Memory B cell (primary cell): ENCODE measurements around the gene CAB39.
A peak's percentile ranks its signal among the peaks of the same experiment; 100 is the strongest.

Experiments
- ATAC-seq: fragments of 150-1000 bp; cut with Tn5 transposase; 2 replicates; pipeline ENCODE4 v1.10.0; 2021; ENCODE audit warnings: low read depth, mild to moderate bottlenecking, moderate library complexity
- DNase-seq, 2 donors: peaks; one replicate each; pipeline ENCODE4 v3.0.0; 2022; ENCODE audit warnings: low spot score in 2 of 2
- H3K27ac Mint-ChIP-seq: one replicate; pipeline ENCODE4 v1.8.0; 2022; ENCODE audit warnings: mild to moderate bottlenecking, moderate library complexity, mixed read lengths
- H3K27me3 Mint-ChIP-seq: one replicate; pipeline ENCODE4 v1.8.0; 2022; ENCODE audit warnings: mixed read lengths
- H3K36me3 Mint-ChIP-seq: one replicate; pipeline ENCODE4 v1.8.0; 2022; ENCODE audit warnings: mild to moderate bottlenecking, mixed read lengths
- H3K4me1 Mint-ChIP-seq: one replicate; pipeline ENCODE4 v1.8.0; 2022; ENCODE audit warnings: mixed read lengths
- H3K4me3 Mint-ChIP-seq: one replicate; pipeline ENCODE4 v1.8.0; 2022; ENCODE audit warnings: mild to moderate bottlenecking, moderate library complexity, mixed read lengths
- H3K9me3 Mint-ChIP-seq: one replicate; pipeline ENCODE4 v1.8.0; 2022; ENCODE audit warnings: mixed read lengths

Gene CAB39

GRCh38 chr2:230824406-230824978 lies 111.8 kb downstream of the CAB39 start:
- Mint-ChIP-seq H3K27ac (no peak overlapping the region), H3K27me3 (peaks cover 18% of the 10 kb centered on the region), H3K9me3 (no peaks in the 10 kb centered on the region), H3K36me3 (peaks cover 6% of the 10 kb centered on the region), H3K4me1 (peaks cover 7% of the 10 kb centered on the region), H3K4me3 (no peak overlapping the region)
- ATAC-seq = peak; percentile 84
- peak; percentile 58 to 75 for DNase-seq

DNA sequence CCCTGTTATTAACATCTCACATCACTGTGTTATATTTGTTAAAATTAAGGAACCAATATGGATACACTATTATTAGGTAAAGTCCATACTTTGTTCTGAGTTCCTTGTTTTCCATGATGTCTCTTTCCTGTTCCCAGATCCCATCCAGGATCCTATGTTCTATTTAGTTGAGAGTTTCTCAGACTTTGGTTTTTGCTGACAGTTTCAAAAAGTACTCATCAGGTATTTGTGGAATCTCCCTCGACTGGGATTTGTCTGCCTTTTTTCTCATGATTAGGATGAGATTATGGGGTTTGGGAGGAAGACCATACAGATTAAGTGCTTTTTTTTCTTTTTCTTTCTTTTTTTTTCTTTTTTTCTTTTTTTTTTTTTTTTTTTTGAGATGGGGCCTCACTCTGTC lies 112.7 kb downstream of the CAB39 start:
- DNase-seq = no peak
- Mint-ChIP-seq H3K36me3 (peaks cover 5% of the 10 kb centered on the region), H3K4me1 (peaks cover 7% of the 10 kb centered on the region), H3K27me3 (peaks cover 18% of the 10 kb centered on the region), H3K27ac (no peak overlapping the region), H3K9me3 (no peaks in the 10 kb centered on the region), H3K4me3 (no peak overlapping the region)
- no peak for ATAC-seq

DNA sequence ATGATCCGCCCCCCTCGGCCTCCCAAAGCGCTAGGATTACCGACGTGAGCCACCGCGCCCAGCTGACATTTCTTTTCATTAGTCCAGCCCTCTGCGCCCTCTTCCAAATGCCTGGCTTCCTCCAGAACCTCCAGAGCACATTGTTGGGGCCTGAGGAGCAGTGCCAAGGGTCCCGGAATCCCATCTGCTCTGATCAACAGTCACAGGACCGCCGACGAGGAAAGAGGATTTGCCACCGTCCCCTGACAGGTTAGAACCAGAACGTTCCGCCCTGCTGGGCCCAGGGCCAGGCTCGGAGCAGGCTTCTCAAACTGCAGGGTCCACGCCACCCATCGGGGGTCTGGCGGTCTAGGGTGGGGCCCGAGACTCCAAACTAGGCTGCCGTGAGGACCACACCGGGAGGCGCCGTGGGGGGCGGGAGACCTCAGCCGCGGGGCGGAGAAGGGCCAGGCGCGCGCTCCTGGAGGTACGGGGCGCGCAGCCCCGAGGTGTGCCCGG lies 115.2 kb downstream of the CAB39 start:
- Mint-ChIP-seq H3K4me1 (peaks cover 7% of the 10 kb centered on the region), H3K27ac (no peak overlapping the region), H3K4me3 (peak overlapping the region; percentile 51), H3K27me3 (peaks cover 18% of the 10 kb centered on the region), H3K36me3 (peaks cover 2% of the 10 kb centered on the region), H3K9me3 (no peaks in the 10 kb centered on the region)
- DNase-seq (no peak), ATAC-seq (no peak)

DNA sequence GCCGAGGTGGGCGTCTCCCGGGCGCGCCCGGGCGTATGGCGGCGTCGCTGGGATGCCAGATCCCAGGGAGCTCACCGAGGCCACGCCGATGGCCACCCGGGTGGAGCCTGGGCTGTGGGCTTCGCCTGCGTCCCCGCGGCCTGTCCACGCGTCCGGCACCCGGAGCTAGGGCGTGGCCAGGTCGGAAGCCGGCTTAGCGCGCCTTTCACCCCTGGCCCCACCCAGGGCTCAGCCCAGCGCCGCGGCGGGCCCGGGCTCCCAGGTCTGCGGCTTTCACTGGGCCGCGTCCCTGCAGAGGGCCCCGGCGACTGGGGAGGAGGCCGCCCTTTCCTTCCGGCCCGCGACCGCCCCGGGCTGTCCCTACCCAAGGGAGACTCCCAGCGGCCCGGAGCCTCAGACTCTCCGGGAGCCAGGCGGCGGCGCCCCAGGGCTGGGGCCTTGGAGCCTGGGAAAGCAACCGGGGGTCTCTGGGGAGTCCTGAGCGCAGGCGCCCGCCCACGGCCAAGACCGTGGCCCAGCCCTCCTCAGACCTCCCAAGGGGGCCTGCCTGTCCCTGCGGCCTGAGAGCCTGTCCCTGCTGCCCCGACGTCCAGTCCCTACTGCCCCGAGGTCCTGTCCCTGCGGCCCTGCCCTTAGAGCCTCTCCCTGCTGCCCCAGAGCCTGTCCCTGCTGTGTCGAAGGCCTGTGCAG lies 115.8 kb downstream of the CAB39 start:
- Mint-ChIP-seq H3K4me1 (peaks cover 7% of the 10 kb centered on the region), H3K27ac (no peak overlapping the region), H3K27me3 (peaks cover 18% of the 10 kb centered on the region), H3K36me3 (peaks cover 2% of the 10 kb centered on the region), H3K4me3 (peak overlapping the region; percentile 74), H3K9me3 (no peaks in the 10 kb centered on the region)
- DNase-seq = no peak
- peak; percentile 58 for ATAC-seq

DNA sequence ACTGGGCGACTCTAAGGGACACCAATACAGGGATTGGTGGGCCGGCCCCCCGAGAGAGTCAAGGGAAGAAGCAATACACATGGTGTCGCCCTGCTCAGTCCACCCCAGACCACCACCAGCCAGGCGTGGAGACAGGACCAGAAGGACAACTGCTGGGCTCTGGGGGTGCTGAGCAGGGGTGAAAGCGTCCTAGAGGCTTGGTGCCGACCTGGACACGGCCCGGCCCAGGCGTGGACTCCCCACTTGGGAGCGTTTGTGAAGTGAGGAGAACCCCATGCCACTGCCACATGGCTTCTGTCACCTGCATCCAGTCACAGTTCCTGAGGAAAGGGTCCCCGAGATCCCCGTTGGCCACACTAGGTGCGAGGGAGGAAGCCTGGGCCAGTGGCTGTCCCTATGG lies 116.7 kb downstream of the CAB39 start:
- peak overlapping the region; percentile 74 for H3K4me3 Mint-ChIP-seq
- DNase-seq (no peak), ATAC-seq (no peak)
- H3K27ac Mint-ChIP-seq = no peak overlapping the region
- no peaks in the 10 kb centered on the region for H3K9me3 Mint-ChIP-seq
- H3K27me3 Mint-ChIP-seq = peaks cover 18% of the 10 kb centered on the region
- peaks cover 7% of the 10 kb centered on the region for H3K4me1 Mint-ChIP-seq
- H3K36me3 Mint-ChIP-seq = peaks cover 2% of the 10 kb centered on the region

DNA sequence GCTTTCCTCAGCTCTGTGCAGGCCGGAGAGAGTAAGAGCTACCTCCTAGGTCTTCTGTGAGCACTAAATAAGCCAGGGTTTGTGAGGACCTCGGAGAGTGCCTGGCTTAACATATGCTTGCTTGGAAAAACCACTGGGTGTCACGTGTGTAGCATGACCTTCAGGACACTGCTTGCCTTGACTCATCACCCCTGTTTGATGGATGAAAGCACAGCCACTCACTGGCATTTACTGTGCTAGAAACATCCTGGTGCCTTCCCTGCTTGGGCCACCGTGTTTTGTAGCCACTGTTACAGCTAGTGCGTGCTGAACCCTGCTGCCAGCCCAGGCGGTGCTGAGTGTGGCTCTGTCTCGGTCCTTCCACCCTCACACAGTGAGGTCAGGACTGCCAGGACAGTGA lies 117.3 kb downstream of the CAB39 start:
- no peaks in the 10 kb centered on the region for H3K9me3 Mint-ChIP-seq
- ATAC-seq = no peak
- no peak for DNase-seq
- peaks cover 3% of the 10 kb centered on the region for H3K4me1 Mint-ChIP-seq
- peaks cover 2% of the 10 kb centered on the region for H3K36me3 Mint-ChIP-seq
- H3K27ac Mint-ChIP-seq = no peak overlapping the region
- H3K4me3 Mint-ChIP-seq = no peak overlapping the region
- peaks cover 16% of the 10 kb centered on the region for H3K27me3 Mint-ChIP-seq

DNA sequence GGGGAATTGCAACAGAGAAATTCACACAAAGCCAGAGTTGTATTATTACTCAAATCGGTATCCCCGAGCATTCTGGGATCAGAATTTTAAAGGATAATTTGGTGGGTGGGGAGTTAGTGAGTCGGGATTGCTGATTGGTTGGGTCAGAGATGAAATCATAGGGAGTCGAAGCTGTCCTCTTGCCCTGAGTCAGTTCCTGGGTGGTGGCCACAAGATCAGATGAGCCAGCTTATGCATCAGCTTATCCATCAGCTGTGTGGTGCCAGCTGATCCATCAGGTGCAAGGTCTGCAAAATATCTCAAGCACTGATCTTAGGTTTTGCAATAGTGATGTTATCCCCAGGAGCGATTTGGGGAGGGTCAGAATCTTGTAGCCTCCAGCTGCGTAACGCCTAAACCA lies 117.8 kb downstream of the CAB39 start:
- Mint-ChIP-seq H3K27ac (no peak overlapping the region), H3K4me3 (no peak overlapping the region), H3K9me3 (no peaks in the 10 kb centered on the region), H3K27me3 (peaks cover 16% of the 10 kb centered on the region), H3K4me1 (peaks cover 3% of the 10 kb centered on the region), H3K36me3 (peaks cover 2% of the 10 kb centered on the region)
- DNase-seq = no peak
- no peak for ATAC-seq

GRCh38 chr2:230840301-230840700 lies 127.7 kb downstream of the CAB39 start:
- DNase-seq = no peak
- H3K4me1 Mint-ChIP-seq = no peaks in the 10 kb centered on the region
- peaks cover 3% of the 10 kb centered on the region for H3K27me3 Mint-ChIP-seq
- no peak for ATAC-seq
- peaks cover 2% of the 10 kb centered on the region for H3K9me3 Mint-ChIP-seq
- H3K27ac Mint-ChIP-seq = no peak overlapping the region
- H3K4me3 Mint-ChIP-seq = no peak overlapping the region
- peaks cover 3% of the 10 kb centered on the region for H3K36me3 Mint-ChIP-seq

GRCh38 chr2:230842473-230842872 lies 129.8 kb downstream of the CAB39 start:
- peaks cover 3% of the 10 kb centered on the region for H3K27me3 Mint-ChIP-seq
- H3K27ac Mint-ChIP-seq = no peak overlapping the region
- H3K9me3 Mint-ChIP-seq = peaks cover 2% of the 10 kb centered on the region
- ATAC-seq (no peak), DNase-seq (no peak)
- no peak overlapping the region for H3K4me3 Mint-ChIP-seq
- no peaks in the 10 kb centered on the region for H3K4me1 Mint-ChIP-seq
- H3K36me3 Mint-ChIP-seq = peaks cover 3% of the 10 kb centered on the region

GRCh38 chr2:230843132-230843531 lies 130.5 kb downstream of the CAB39 start:
- Mint-ChIP-seq H3K36me3 (peaks cover 3% of the 10 kb centered on the region), H3K27me3 (peaks cover 3% of the 10 kb centered on the region), H3K9me3 (peaks cover 2% of the 10 kb centered on the region), H3K27ac (no peak overlapping the region), H3K4me1 (peaks cover 2% of the 10 kb centered on the region), H3K4me3 (no peak overlapping the region)
- ATAC-seq (no peak), DNase-seq (no peak)

- Mint-ChIP-seq H3K36me3 (no peaks in the 10 kb centered on the region), H3K27me3 (peaks cover 8% of the 10 kb centered on the region), H3K9me3 (no peaks in the 10 kb centered on the region), H3K4me1 (peaks cover 5% of the 10 kb centered on the region), H3K27ac (no peak overlapping the region), H3K4me3 (no peak overlapping the region)
- DNase-seq = no peak
- ATAC-seq = no peak
These were observed 133.7 kb downstream of the CAB39 start for GRCh38 chr2:230846360-230846759.

DNA sequence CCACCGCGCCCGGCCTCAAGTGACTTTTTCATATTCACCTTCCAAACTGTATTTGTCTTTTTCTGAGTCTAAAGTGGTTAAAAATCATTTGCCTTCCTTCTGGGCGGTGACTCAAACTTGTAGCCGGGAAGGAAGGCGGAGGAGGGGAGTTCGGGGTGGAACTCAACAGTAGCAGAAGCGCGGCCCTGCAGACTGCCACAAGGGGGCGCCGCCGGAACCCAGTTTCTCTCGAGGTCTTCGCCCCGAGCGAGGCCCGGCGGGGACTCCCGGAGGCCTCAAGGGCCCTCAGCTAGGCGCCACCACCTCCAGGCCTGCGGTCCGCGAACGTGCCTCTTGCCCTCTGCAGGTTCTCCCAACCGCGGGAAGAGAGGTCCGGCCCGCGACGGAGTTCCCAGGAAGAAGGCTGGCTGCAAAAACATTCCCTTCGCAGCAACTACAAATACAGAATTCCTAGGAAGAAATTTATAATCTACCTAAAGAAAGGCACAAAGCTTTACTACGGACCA lies 135.3 kb downstream of the CAB39 start:
- Mint-ChIP-seq H3K27me3 (peaks cover 8% of the 10 kb centered on the region), H3K4me3 (peak overlapping the region; percentile 41), H3K9me3 (no peaks in the 10 kb centered on the region)

GRCh38 chr2:230849633-230850357 lies 137.2 kb downstream of the CAB39 start:
- H3K27ac Mint-ChIP-seq = no peak overlapping the region
- H3K4me3 Mint-ChIP-seq = no peak overlapping the region
- peaks cover 5% of the 10 kb centered on the region for H3K4me1 Mint-ChIP-seq
- ATAC-seq (peak; percentile 62), DNase-seq (peak; percentile 74 to 81)
- H3K27me3 Mint-ChIP-seq = peaks cover 7% of the 10 kb centered on the region
- no peaks in the 10 kb centered on the region for H3K9me3 Mint-ChIP-seq
- H3K36me3 Mint-ChIP-seq = no peaks in the 10 kb centered on the region

More for the DNA sequence above, 135.3 kb downstream of the CAB39 start:
- Mint-ChIP-seq H3K27ac (no peak overlapping the region), H3K36me3 (no peaks in the 10 kb centered on the region), H3K4me1 (peaks cover 5% of the 10 kb centered on the region)
- peak; percentile 96 for ATAC-seq
- peak; percentile 88 to 94 for DNase-seq

DNA sequence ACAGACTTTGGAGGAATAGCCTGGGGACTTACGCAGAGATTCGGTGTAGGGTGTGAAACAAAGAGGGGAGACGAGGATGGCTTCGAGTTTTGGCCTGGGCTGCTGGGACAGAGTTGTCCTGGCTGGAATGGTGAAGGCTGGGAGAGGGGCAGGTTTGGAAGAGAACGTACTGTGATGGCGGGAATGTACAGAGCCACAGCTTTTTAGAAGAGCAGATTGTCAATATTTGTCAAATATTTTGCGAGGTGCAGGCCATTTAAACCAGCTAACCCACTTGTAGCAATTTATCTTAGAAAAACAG lies 137.7 kb downstream of the CAB39 start:
- Mint-ChIP-seq H3K9me3 (no peaks in the 10 kb centered on the region), H3K4me3 (no peak overlapping the region), H3K27ac (no peak overlapping the region), H3K27me3 (peaks cover 7% of the 10 kb centered on the region), H3K4me1 (peaks cover 5% of the 10 kb centered on the region), H3K36me3 (no peaks in the 10 kb centered on the region)
- ATAC-seq (no peak), DNase-seq (no peak)
